HG03039 (cell line): ENCODE measurements around the gene HOXD13.

Experiments used
- ATAC-seq: cut with Tn5 transposase; IDR thresholded peaks from one replicate; pipeline ENCODE4 v1.9.1; 2021; ENCODE audit warnings: mild to moderate bottlenecking, moderate library complexity; ENCODE audit not compliant: unreplicated experiment

Gene HOXD13

GRCh38 chr2:176093145-176093897 is 800 bp downstream of the HOXD13 start:
- no peak for ATAC-seq

DNA sequence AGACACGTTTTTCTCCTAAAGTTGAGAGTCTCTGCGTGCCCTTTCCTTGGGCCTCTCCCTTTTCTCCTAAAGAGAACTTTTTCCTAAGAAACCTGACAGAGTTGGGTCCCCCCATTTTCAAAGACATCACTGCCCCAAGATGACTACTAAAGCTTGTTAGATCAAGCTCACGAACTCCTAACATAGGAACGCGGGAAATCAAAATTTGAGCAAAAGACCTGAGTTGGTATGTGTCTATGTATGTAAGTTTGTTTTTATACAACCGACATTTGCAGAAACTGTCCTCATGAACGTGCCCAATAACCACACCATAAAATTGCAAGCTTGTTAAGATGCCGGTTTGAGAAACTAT is 1.4 kb downstream of the HOXD13 start:
- ATAC-seq: no peak

- no peak for ATAC-seq
Measured at GRCh38 chr2:176094349-176094748, 1.8 kb downstream of the HOXD13 start.

GRCh38 chr2:176095421-176095820 is 2.9 kb downstream of the HOXD13 start:
- ATAC-seq: no peak

- ATAC-seq: no peak
Measured at GRCh38 chr2:176096243-176096985, 3.9 kb downstream of the HOXD13 start.

DNA sequence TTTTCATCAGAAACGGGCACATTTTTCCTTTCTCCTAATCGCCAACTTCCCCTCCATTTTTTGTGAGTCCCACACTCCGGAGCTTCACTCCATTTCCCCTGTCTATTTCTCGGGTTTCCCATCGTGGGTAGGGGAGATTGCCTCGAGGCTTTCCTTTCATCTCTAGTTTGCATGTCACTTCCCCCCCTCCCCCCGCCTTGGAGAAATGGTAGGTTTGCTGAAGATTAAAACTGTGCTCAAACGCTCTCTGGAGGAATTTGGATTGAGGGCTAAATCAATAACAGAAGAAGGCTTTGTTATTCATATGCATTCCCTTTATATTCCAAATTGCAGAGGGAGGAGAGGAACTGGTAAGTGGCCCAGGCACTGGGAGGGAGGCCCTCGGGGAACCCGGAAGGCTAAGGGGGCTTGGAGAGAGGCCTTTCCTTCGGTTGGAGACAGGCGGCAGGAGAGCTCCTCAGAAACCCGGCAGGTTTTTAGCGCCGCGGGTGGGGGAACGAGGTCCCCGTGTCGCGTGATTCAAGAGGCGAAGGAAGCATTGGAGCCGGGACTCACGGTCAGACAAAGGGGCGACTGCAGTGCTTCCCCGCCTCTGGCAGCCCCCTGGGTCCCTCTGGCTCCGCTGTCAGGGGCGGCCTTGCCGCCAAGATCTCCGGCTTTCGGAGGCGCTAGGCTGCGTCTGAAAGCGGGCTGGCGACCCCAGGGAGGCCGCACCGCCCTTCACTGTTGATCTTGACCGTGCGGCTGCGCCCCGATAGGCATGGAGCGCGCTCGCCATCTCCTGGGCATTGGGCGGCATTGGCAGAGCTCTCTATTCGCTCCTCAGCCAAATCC is 4.7 kb downstream of the HOXD13 start:
- ATAC-seq: peak; percentile 73

GRCh38 chr2:176097820-176098365 is 5.4 kb downstream of the HOXD13 start:
- no peak for ATAC-seq

- no peak for ATAC-seq
Measured at GRCh38 chr2:176098366-176099158, 6.0 kb downstream of the HOXD13 start.

GRCh38 chr2:176099159-176099727 is 6.7 kb downstream of the HOXD13 start:
- ATAC-seq: no peak

- no peak for ATAC-seq
Measured at GRCh38 chr2:176099728-176100546, 7.4 kb downstream of the HOXD13 start, which contains the start of gene HOXD12. Gene HOXD12, plus strand, starts transcription at chr2:176099795. Its CDS starts 7 bp downstream, at chr2:176099802.

- ATAC-seq: no peak
Measured at GRCh38 chr2:176100547-176101140, 8.1 kb downstream of the HOXD13 start.

DNA sequence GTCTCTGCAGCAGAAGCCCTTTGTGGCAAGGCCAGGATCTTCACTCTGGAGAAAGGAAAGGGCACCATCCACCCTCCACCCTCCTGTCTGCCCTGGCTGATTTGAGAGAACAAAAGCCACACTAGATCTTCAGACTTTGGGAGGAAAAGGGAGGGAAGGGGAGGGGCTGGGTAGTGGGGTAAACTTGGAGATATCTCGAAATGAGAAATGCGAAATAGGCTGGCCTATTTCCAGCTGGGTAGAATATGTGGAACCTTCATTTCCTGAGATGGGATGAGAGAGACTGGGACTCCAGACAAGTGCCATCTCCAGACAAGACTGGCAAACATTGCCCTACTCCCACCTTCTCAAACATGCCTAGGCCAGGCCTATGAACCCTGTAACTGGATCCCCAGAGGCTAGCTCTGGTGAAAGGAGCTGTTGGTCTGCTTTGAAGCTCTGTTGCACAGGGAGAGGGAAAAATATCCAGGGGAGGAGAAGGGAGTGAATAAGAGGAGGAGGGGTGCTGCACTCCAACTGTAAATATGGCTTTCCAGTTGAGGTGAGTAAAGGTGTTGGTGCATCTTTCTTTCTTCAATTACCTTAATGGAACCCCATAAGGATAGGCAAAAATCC is 8.8 kb downstream of the HOXD13 start:
- no peak for ATAC-seq

- ATAC-seq: no peak
Measured at GRCh38 chr2:176101842-176102241, 9.3 kb downstream of the HOXD13 start.

GRCh38 chr2:176102309-176102866 is 9.9 kb downstream of the HOXD13 start:
- no peak for ATAC-seq

DNA sequence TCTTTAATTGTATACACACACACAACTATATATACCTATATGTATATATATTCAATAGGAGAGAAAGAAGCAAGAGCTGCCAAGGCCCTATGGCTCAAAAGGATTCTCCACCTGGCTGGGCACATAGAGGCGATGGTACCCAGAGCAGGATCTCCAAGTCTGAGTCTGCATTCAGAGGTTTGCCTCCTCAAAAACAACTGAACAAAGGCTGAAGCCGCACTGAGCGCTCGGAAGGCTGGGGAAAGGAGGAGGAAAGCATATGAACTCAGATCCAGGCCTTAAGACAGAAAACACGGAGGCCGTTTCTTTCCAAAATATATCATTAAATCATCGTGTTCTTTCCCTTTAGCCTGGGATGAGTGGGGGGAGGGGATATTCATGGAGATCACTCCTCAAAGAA is 10.7 kb downstream of the HOXD13 start:
- no peak for ATAC-seq

DNA sequence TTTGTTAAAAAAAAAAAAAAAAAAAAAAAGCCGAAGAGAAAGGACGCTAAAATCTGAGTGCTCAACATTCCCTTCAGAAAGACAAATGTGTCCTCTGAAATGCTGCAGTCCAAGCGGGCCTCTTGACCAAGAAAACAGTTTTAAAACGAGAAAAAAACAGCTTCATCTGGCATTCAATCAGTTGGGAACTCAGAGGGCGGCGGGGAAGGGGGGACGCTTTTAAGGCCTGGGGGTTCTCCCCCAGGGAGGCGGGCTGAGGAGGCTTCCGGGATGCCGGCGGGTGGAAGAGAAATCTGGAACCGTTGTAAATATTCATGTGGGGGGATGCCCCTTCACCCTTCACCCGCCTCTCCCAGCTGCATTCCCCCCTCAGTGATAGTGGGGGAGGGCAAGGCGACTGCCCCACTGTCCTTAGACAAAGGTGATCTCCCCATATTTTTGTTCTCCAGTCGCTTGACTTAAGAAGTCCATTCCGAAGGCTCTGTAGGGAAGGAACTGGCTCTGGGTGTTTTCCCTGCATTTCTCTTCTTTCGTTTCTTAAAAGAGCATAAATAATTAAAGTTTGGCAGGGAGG is 11.3 kb downstream of the HOXD13 start:
- ATAC-seq: no peak

DNA sequence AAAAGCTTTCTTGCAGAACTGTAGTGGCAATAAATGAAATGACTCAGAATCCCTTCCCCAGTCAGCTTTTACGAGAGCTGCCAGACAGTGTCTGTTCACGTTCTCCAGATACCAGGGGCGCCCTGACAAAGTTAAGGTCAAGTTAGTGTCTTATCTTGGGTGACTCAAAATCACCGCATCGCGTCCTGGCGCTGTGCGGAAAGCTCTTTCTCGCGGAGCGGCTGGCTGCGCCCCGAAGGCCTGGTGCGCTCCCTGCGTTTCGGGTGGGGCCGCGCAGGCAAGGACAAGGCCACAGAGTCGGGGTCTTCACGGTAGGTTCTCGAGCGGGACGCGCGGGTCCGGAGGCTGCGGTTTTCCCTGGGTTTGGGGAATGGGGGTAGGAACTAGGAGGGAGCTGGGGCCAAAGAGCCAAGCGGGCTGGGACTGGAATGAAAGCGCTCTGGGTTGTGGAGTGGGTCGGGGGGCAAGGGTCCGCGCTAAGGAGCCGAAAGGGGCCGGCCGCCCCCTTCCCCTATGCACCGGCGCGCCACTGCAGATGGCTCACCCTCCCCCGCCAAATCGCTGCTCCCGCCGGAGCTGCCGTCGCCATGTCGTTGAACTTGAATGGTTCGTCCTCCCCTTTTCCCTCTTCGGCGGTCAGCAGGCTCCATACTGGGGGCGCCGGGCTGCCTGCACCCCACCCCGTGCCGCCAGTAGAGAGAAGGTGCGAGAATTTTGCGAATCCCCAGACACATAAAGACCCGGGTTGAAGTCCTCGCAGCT is 12.0 kb downstream of the HOXD13 start:
- ATAC-seq: no peak
